Neural crest cell (in vitro differentiated cells): ENCODE data around the gene ATRN. TPM values are rescaled to one million over a fixed set of nuclear protein-coding genes. Genes with fewer than 3 reads are reported as not detected.

ENCODE experiments used
- DNase-seq: peaks from one replicate; pipeline ENCODE4 v3.0.0; 2021; ENCODE audit warnings: low read depth, mixed read lengths, low spot score
- H3K27ac Mint-ChIP-seq: one replicate; pipeline ENCODE4 v1.8.0; 2021; ENCODE audit warnings: mild to moderate bottlenecking, mixed read lengths; ENCODE audit not compliant: unreplicated experiment
- H3K27me3 Mint-ChIP-seq: 2 replicates; pipeline ENCODE4 v1.8.0; 2021; ENCODE audit warnings: low read depth, mild to moderate bottlenecking, mixed read lengths
- H3K36me3 Mint-ChIP-seq: 2 replicates; pipeline ENCODE4 v1.8.0; 2021; ENCODE audit warnings: low read depth, mild to moderate bottlenecking, mixed read lengths
- H3K4me1 Mint-ChIP-seq: 2 replicates; pipeline ENCODE4 v1.8.0; 2021; ENCODE audit warnings: mixed read lengths
- H3K4me3 Mint-ChIP-seq: one replicate; pipeline ENCODE4 v1.8.0; 2021; ENCODE audit warnings: mild to moderate bottlenecking, mixed read lengths
- H3K9me3 Mint-ChIP-seq: 2 replicates; pipeline ENCODE4 v1.8.0; 2021; ENCODE audit warnings: mixed read lengths
- total RNA-seq: library from RNA; stranded (reverse); gene quantifications from 2 replicates; pipeline ENCODE4 v1.2.1, GENCODE V29; 2021
- TF ChIP-seq, protein P1 (sequence below): fragments of 200-600 bp; sonication (generic); conservative IDR thresholded peaks from 2 replicates; pipeline ENCODE4 v1.5.0; 2021; ENCODE audit warnings: antibody characterized with exemption, mild to moderate bottlenecking

The ATRN gene
- total RNA-seq, 1 donor from 2014 or later, result 28.6 TPM

DNA sequence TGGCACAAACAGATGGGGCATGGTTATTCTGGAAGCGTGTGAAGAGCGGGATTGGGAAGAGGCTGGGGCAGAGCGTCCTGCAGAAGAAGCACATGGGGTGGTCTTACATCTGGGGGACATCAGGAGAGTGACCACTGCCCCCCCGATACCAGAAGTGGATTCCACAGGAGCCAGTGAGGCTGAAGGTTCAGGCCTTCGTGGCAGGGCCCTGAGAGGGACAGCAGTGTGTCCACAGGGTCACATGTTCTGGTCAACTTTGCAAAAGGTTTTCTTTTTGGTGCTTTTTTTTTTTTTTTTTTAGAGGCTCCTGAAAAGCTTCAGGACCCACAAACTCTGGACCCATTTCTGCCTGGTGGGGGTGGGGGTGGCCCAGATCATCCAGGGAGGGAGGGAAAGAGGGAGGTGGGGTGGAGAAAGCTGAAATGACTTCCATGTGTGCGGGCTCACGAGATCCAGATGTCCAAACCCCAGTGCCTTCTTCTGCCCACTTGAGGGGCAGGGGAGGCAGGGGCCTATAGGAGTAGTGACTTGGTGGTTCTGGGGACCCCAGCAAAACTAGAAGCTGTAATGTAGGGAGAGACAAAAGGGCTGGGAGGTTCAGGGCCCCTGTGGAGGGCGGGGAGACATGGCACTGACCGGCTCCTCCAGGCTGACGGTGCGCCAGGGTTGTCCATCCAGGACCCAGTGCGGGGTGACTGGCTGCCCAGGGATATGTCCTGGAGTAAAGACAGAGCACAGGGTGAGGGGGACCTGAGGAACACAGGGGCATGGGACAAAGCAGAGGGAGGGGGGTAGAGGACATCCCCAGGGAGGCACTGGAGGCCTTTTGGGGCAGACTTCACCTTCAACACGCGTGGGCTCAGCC lies 208.3 kb downstream of the ATRN start:
- Mint-ChIP-seq H3K27ac (no peak overlapping the region), H3K36me3 (no peaks in the 10 kb centered on the region), H3K4me3 (no peak overlapping the region), H3K9me3 (no peaks in the 10 kb centered on the region), H3K4me1 (peaks cover 9% of the 10 kb centered on the region), H3K27me3 (peaks cover 64% of the 10 kb centered on the region)
- no peak for DNase-seq
- TF ChIP-seq, protein P1, sequence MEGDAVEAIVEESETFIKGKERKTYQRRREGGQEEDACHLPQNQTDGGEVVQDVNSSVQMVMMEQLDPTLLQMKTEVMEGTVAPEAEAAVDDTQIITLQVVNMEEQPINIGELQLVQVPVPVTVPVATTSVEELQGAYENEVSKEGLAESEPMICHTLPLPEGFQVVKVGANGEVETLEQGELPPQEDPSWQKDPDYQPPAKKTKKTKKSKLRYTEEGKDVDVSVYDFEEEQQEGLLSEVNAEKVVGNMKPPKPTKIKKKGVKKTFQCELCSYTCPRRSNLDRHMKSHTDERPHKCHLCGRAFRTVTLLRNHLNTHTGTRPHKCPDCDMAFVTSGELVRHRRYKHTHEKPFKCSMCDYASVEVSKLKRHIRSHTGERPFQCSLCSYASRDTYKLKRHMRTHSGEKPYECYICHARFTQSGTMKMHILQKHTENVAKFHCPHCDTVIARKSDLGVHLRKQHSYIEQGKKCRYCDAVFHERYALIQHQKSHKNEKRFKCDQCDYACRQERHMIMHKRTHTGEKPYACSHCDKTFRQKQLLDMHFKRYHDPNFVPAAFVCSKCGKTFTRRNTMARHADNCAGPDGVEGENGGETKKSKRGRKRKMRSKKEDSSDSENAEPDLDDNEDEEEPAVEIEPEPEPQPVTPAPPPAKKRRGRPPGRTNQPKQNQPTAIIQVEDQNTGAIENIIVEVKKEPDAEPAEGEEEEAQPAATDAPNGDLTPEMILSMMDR, result no peak

DNA sequence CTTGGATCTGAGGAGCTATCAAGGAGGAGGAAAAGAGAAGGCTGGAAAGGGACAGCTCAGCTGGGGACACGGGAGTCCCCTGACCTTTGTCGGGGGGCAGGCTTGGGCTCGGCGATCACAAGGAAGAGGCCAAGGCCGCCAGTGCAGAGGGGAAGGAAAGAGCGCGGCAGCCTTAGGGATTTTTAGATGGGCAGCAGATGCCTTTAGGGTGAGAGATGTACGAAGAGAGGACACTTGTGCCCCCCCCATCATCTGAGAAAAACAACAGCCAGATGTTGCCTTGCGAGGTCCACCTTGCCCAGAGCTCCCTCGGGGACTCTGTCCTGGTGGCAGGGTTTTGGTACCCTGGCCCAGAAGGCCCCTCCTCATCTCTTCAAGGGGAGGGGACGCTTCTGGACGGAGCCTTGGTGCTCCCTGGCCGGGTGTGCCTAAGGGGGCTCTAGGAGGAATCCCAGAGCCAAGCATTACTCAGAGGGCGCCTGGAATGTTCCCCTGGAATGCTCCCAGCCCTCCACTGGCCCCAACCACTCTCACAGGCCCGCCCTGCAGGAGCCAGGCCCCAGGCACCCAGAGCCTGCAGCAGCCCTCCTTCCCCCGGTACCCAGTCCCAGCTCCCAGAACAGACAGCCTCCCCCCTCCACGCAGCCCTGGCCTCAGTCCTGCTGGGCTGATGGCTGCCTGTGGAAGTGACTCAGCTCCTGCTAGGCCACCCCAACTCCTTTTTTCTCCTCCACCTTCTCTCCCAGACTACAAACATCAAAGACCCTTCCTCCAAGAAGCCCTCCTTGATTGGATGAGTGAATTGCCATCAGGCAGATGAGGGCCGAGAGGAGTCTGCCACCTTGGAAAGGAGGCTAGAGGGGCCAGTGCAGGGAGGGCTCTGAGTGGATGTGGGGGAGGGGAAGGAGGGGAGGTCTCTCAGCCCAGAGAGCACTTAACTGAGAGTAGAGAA lies 209.2 kb downstream of the ATRN start:
- Mint-ChIP-seq H3K9me3 (no peaks in the 10 kb centered on the region), H3K36me3 (no peaks in the 10 kb centered on the region), H3K4me3 (no peak overlapping the region), H3K4me1 (peaks cover 14% of the 10 kb centered on the region), H3K27ac (no peak overlapping the region), H3K27me3 (peaks cover 63% of the 10 kb centered on the region)
- no peak for DNase-seq
- TF ChIP-seq, protein P1, result no peak

DNA sequence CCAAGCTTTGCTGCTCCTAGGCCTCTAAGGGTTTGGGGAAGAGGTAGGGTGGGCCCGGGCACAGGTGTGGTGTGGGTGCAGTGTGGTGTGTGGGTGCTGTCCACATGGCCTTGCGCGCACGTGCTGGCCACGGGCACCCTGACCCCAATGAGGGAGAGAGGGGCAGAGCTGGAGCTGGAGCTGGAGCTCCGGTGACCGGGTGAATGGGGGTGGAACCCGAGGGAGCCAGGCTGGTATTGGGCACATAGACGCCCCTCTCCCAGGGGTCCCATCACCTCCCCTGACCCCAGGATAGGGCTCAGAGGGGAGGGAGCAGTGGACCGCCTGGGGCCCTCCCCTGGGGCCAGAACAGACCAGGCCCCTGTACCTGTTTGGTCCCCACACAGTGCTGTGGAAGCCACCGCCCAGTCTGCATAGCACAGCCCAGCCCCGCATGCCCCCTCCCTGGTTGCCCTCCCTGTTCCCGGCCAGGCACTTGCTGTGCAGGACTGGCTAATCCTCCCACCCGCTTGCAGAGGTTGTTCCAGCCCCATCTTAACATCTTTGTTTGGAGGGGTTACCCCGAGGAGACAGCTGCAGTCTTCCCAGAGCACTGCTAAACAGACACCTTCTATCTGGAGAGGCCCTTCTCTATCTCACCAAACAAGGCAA lies 210.0 kb downstream of the ATRN start:
- no peaks in the 10 kb centered on the region for H3K9me3 Mint-ChIP-seq
- H3K4me3 Mint-ChIP-seq, result peak overlapping the region; percentile 41
- no peak for DNase-seq
- H3K27ac Mint-ChIP-seq, result no peak overlapping the region
- peaks cover 14% of the 10 kb centered on the region for H3K4me1 Mint-ChIP-seq
- no peaks in the 10 kb centered on the region for H3K36me3 Mint-ChIP-seq
- TF ChIP-seq, protein P1, result no peak
- H3K27me3 Mint-ChIP-seq, result peaks cover 60% of the 10 kb centered on the region

DNA sequence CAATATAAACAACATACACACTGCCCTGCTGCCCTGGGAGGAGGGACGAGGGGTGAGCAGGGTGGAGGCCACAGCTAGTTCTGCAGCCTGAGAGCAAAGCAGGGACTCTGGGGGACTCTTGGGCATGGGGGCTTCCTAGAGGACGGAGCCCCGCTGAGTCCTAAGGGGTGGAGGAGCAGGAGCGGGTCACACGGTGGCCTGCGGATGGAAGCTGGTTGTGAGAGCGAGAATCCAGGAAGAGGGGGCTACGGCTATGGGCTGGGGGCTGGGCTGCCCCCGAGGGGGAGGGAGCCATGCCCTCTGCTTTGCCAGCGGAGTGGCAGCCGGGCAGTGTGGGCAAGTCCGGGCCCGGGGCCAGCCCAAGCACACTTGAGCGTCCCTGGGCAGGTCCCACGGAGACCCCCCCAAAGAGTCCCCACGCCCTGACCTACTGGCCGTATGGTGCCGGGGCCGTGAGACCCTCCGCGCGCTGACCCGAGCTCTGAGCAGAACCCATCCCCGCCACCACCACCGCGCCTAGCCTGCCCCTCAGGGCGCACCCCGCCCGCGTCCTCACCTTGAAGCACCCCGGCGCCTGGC lies 210.6 kb downstream of the ATRN start:
- Mint-ChIP-seq H3K36me3 (no peaks in the 10 kb centered on the region), H3K4me3 (peak overlapping the region; percentile 41), H3K4me1 (peaks cover 14% of the 10 kb centered on the region), H3K27me3 (peaks cover 55% of the 10 kb centered on the region), H3K27ac (no peak overlapping the region), H3K9me3 (no peaks in the 10 kb centered on the region)
- no peak for DNase-seq
- TF ChIP-seq, protein P1, result no peak
